Aorta (tissue), 5 donors: ENCODE measurements around the gene RBM23. TPM values are rescaled to one million over a fixed set of nuclear protein-coding genes. Genes with fewer than 3 reads are reported as not detected.
"Not testable (repeated sequence)": the region's sequence is repeated elsewhere in the genome, so short reads cannot be mapped to it uniquely, and the experiment has no call there.

Source experiments
- ATAC-seq: fragments of 200-7000 bp; cut with Tn5 transposase; one replicate; pipeline ENCODE4 v1.9.1; 2022; ENCODE audit warnings: moderate library complexity; ENCODE audit not compliant: low FRiP score
- DNase-seq, 2 donors: peaks; one replicate each; pipeline ENCODE4 v3.0.0-alpha.2; 2020
- H3K27ac ChIP-seq, 2 donors: one replicate each; pipeline ENCODE4 v1.5.1; 2013; ENCODE audit warnings: low read length in 2 of 2, mild to moderate bottlenecking in 2 of 2, moderate library complexity in 2 of 2, control low read depth in 1 of 2, inconsistent platforms in 1 of 2, low read depth in 1 of 2
- H3K27me3 ChIP-seq, 2 donors: one replicate each; pipeline ENCODE4 v1.6.1; 2013; ENCODE audit warnings: control low read depth in 1 of 2, low read length in 1 of 2, mild to moderate bottlenecking in 1 of 2, moderate library complexity in 1 of 2; ENCODE audit not compliant: insufficient read depth in 2 of 2, control insufficient read depth in 1 of 2
- H3K36me3 ChIP-seq, 2 donors: one replicate each; pipeline ENCODE4 v1.6.1; 2013; ENCODE audit warnings: control low read depth in 1 of 2, low read length in 1 of 2, mild to moderate bottlenecking in 1 of 2; ENCODE audit not compliant: insufficient read depth in 2 of 2, control insufficient read depth in 1 of 2
- H3K4me1 ChIP-seq, 2 donors: one replicate each; pipeline ENCODE4 v1.6.1; 2013; ENCODE audit warnings: low read length in 2 of 2, control low read depth in 1 of 2, mild to moderate bottlenecking in 1 of 2, moderate library complexity in 1 of 2; ENCODE audit not compliant: insufficient read depth in 2 of 2, control insufficient read depth in 1 of 2
- H3K4me3 ChIP-seq, 2 donors: one replicate each; pipeline ENCODE4 v1.5.1; 2013; ENCODE audit warnings: low read length in 2 of 2, control low read depth in 1 of 2, mild to moderate bottlenecking in 1 of 2
- H3K9me3 ChIP-seq: one replicate; pipeline ENCODE4 v1.6.1; 2013; ENCODE audit warnings: mild to moderate bottlenecking, low read length; ENCODE audit not compliant: control insufficient read depth
- whole genome bisulfite sequencing, 2 donors: extraction: QIAGEN DNeasy Blood & Tissue Kit; methylation state at CpG; one replicate each; pipeline ENCODE4 v1.1.7; 2013; 5-methylcytosine and 5-hydroxymethylcytosine counted together
- intact Hi-C, 2 donors: fragments of 100-400 bp; cut with DNase I; formaldehyde crosslinking; loops; one replicate each; pipeline versions ENCODE4 v1.14.2 to v1.15.0; 2022
- polyA plus RNA-seq, 2 donors: library from polyadenylated mRNA; stranded (reverse); fragments of 200-250 nt; gene quantifications; one replicate each; pipeline ENCODE4 v1.2.3, GENCODE V29; 2013
- total RNA-seq, 2 donors: library from RNA; stranded (reverse); fragmentation: NEBNext Ultra II Directional; extraction: Animal tissue kit (Norgen Biotek cat#: 25700); gene quantifications; one replicate each; pipeline ENCODE4 v1.2.1, GENCODE V29; 2021
- donor health status: healthy with polysubstance abuse.
- donor health status: Bipolar disorder and iron deficiency.
- donor health status: DM: no; HTN: no; CAD: no.
- donor health status: DM: no; HTN: no; CAD: no.
- donor health status: DM: yes; HTN: yes; CAD: no.

The RBM23 gene
- total and polyA plus RNA-seq, 4 donors, result 19.9 to 72.6 (median 59.9) TPM

DNA sequence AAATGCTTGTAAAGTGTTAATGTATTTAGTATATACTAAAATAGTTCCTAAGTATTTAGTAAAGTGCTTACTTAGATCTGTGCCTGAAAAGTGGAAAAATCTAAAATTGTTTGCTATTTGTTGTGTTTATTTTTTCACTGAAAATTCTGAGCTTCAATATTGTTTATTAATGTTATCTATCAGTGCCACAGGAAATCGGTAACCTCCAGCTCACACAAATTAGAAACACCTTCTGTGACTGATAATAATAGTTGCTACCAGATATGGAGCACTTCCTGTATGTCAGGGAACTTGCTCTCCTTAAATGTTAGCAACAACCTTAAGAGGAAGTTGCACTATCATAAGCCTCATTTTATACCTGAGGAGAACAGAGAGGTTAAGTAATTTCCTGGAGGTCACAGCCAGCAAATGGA lies 48.1 kb downstream of the RBM23 start:
- Histone ChIP-seq H3K36me3 (peaks cover 3 to 12% of the 10 kb centered on the region in 2 donors), H3K4me1 (no peaks in the 10 kb centered on the region), H3K27me3 (no peaks in the 10 kb centered on the region), H3K4me3 (peak overlapping the region; percentile 50 to 79), H3K27ac (peak overlapping the region; percentile 81 to 94), H3K9me3 (no peaks in the 10 kb centered on the region)
- no peak for DNase-seq
- intact Hi-C loops, result no loop called here
- peak; percentile 29 for ATAC-seq
- 3% methylated on average over 1 of the region's 1 CpG for WGBS, 2 donors

- H3K27me3 ChIP-seq, result no peaks in the 10 kb centered on the region
- no peaks in the 10 kb centered on the region for H3K36me3 ChIP-seq
- intact Hi-C loops, result no loop called here
- H3K27ac ChIP-seq, result no peak overlapping the region
- H3K4me1 ChIP-seq, result no peaks in the 10 kb centered on the region
- DNase-seq (peak in 1 of 2 donors; percentile 25), ATAC-seq (no peak)
- H3K4me3 ChIP-seq, result no peak overlapping the region
- 90 to 95% methylated on average over 5 of the region's 5 CpGs for WGBS, 2 donors
- no peaks in the 10 kb centered on the region for H3K9me3 ChIP-seq
These were observed 52.1 kb downstream of the RBM23 start for GRCh38 chr14:22866874-22867273.

GRCh38 chr14:22865424-22866405 lies 53.2 kb downstream of the RBM23 start:
- 53 to 55% methylated on average over 6 of the region's 6 CpGs for whole genome bisulfite sequencing, 2 donors

GRCh38 chr14:22864979-22865378 lies 54.0 kb downstream of the RBM23 start:
- Histone ChIP-seq H3K4me3 (no peak overlapping the region), H3K36me3 (no peaks in the 10 kb centered on the region), H3K4me1 (no peaks in the 10 kb centered on the region), H3K9me3 (no peaks in the 10 kb centered on the region), H3K27me3 (no peaks in the 10 kb centered on the region), H3K27ac (no peak overlapping the region)
- peak in 1 of 2 donors; percentile 32 for DNase-seq
- ATAC-seq, result no peak
- WGBS, 2 donors, result 82 to 84% methylated on average over 4 of the region's 4 CpGs
- intact Hi-C loops, result no loop called here

More at GRCh38 chr14:22865424-22866405, 53.2 kb downstream of the RBM23 start:
- no peaks in the 10 kb centered on the region for H3K36me3 ChIP-seq
- no peaks in the 10 kb centered on the region for H3K27me3 ChIP-seq
- no peak overlapping the region for H3K27ac ChIP-seq
- intact Hi-C loops, result no loop called here
- no peaks in the 10 kb centered on the region for H3K9me3 ChIP-seq
- ATAC-seq (no peak), DNase-seq (peak; percentile 47 to 53)
- H3K4me3 ChIP-seq, result no peak overlapping the region
- no peaks in the 10 kb centered on the region for H3K4me1 ChIP-seq

- Histone ChIP-seq H3K4me3 (no peak overlapping the region), H3K9me3 (no peaks in the 10 kb centered on the region), H3K27me3 (no peaks in the 10 kb centered on the region), H3K36me3 (no peaks in the 10 kb centered on the region), H3K27ac (no peak overlapping the region), H3K4me1 (no peaks in the 10 kb centered on the region)
- no peak for ATAC-seq
- no peak for DNase-seq
- intact Hi-C loops, result no loop called here
These were observed 57.3 kb downstream of the RBM23 start for GRCh38 chr14:22861651-22862050.

DNA sequence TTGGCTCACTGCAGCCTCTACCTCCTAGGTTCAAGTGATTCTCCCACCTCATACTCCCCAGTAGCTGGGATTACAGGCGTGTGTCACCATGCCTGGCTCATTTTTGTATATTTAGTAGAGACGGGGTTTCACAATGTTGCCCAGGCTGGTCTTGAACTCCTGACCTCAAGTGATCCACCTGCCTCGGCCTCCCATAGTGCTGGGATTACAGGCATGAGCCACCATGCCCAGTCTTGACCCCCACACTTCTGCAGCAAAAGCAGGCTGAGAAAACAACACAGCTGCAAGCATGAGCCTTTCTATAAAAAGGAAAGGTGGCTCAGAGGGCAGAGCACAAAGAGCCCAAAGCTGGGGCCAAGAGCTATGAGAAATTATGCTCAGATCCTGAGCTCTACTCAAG lies 58.6 kb downstream of the RBM23 start:
- H3K27me3 ChIP-seq, H3K27ac ChIP-seq, intact Hi-C loops, H3K9me3 ChIP-seq, ATAC-seq, H3K4me1 ChIP-seq, H3K4me3 ChIP-seq, H3K36me3 ChIP-seq: not testable (repeated sequence)
- WGBS, 2 donors, result 58 to 80% methylated on average over 3 of the region's 3 CpGs
- peak; percentile 4 to 6 for DNase-seq

DNA sequence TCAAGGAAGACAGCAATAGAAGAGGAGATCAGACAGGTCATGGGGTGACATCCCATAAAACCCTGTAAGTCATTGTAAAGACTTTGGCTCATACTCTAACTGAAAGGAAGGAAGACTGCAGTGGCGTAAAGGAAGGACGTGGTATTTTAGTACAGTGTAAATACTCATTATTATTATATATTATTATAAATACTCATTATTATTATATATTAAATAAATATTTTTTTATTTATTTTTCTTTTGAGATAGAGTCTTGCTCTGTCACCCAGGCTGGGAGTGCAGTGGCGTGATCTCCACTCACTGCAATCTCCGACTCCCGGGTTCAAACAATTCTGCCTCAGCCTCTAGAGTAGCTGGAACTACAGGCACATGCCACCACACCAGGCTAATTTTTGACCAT lies 62.5 kb downstream of the RBM23 start:
- Histone ChIP-seq H3K27ac (no peak overlapping the region), H3K4me3 (no peak overlapping the region), H3K4me1 (no peaks in the 10 kb centered on the region), H3K27me3 (no peaks in the 10 kb centered on the region), H3K36me3 (no peaks in the 10 kb centered on the region), H3K9me3 (no peaks in the 10 kb centered on the region)
- WGBS, 2 donors, result 96 to 97% methylated on average over 5 of the region's 5 CpGs
- ATAC-seq, result no peak
- intact Hi-C loops, result loop anchor here in 1 of 2 donors (10.0 kb wide), 1 partner anchor 202 kb away; no protein-coding TSS in a partner anchor
- no peak for DNase-seq

DNA sequence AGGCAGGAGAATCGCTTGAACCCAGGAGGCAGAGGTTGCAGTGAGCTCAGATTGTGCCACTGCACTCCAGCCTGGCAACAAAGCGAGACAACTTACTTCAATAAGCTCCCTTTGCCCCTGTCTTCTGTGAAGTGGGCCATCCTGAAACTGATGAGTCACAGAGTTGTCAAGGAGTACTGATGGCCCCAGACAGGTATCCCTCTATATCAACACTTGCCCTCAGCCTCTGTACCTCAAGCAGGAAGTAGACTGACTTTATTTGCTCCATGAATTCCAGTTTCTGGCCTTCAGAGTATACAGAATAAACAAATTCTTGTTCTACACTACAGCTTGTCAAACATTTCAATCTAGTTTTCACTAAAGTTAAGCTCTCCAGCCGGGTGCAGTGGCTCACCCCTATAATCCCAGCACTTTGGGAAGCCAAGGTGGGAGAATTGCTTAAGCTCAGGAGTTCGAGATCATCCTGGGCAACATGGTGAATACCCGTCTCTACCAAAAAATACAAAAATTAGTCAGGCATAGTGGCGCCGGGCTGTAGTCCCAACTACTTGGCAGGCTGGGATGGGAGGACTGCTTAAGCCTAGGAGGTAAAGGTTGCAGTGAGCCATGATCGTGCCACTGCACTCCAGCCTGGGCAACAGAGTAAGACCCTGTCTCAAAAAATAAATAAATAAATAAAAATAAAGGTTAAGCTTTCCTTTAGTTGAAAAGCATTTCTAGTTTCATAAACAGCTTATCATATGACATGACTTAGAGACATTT lies 63.8 kb downstream of the RBM23 start:
- ATAC-seq, result no peak
- Histone ChIP-seq H3K4me1 (no peaks in the 10 kb centered on the region), H3K4me3 (no peak overlapping the region), H3K27me3 (no peaks in the 10 kb centered on the region), H3K9me3 (no peaks in the 10 kb centered on the region), H3K36me3 (no peaks in the 10 kb centered on the region), H3K27ac (no peak overlapping the region)
- DNase-seq, result no peak
- intact Hi-C loops, result loop anchor here in 1 of 2 donors (5.0 to 10.0 kb wide), 2 partner anchors 200 to 298 kb away; no protein-coding TSS in a partner anchor
- WGBS, 2 donors, result 88 to 91% methylated on average over 8 of the region's 8 CpGs
